Measurements from ENCODE around the gene CADPS2. TPM values are rescaled to one million over a fixed set of nuclear protein-coding genes. Genes with fewer than 3 reads are reported as not detected.
A peak's percentile ranks its signal among the peaks of the same experiment; 100 is the strongest.

CADPS2 gene
- total and polyA plus RNA-seq, 7 donors, result 1.5 to 3.6 (median 2.1) TPM

DNA sequence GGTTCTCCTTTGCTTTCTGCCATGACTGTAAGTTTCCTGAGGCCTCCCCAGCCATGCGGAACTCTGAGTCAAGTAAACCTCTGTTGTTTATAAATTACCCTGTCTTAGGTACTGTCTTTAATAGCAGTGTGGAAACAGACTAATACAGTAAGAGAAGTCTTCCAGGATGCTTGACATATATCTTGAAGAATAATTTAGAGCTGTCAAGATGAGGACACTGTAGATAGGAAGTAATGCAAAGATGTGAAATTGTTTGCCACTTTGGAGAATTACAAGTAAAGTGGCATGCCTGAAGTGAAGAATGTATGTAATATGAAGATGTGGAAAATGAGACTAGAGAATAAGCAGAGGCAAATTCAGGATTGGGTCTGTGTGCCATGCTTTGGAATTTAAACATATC lies 2.9 kb upstream of the CADPS2 start:
- TF ChIP-seq, protein P1, sequence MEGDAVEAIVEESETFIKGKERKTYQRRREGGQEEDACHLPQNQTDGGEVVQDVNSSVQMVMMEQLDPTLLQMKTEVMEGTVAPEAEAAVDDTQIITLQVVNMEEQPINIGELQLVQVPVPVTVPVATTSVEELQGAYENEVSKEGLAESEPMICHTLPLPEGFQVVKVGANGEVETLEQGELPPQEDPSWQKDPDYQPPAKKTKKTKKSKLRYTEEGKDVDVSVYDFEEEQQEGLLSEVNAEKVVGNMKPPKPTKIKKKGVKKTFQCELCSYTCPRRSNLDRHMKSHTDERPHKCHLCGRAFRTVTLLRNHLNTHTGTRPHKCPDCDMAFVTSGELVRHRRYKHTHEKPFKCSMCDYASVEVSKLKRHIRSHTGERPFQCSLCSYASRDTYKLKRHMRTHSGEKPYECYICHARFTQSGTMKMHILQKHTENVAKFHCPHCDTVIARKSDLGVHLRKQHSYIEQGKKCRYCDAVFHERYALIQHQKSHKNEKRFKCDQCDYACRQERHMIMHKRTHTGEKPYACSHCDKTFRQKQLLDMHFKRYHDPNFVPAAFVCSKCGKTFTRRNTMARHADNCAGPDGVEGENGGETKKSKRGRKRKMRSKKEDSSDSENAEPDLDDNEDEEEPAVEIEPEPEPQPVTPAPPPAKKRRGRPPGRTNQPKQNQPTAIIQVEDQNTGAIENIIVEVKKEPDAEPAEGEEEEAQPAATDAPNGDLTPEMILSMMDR (IDR thresholded peaks at IDR 0.05), result no peak
- Histone ChIP-seq H3K4me3 (no peak overlapping the region), H3K9me3 (no peaks in the 10 kb centered on the region), H3K27ac (no peak overlapping the region), H3K36me3 (ENCODE audit: insufficient read depth in 1 of 2, low read depth in 1 of 2) (no peaks in the 10 kb centered on the region), H3K27me3 (ENCODE audit: insufficient read depth in 3 of 3, low read length in 2 of 3) (peaks cover 0 to 32% (median 0%) of the 10 kb centered on the region in 3 donors), H3K4me1 (peaks cover 4% of the 10 kb centered on the region)
- DNase-seq (no peak), ATAC-seq (no peak)
- intact Hi-C loops (cut with DNase I), result loop anchor here in 1 of 2 donors (5.0 kb wide), 1 partner anchor 263 kb away; no protein-coding TSS in a partner anchor
- WGBS, 3 donors, result 93 to 97% (median 96%) methylated on average over 1 of the region's 1 CpG

DNA sequence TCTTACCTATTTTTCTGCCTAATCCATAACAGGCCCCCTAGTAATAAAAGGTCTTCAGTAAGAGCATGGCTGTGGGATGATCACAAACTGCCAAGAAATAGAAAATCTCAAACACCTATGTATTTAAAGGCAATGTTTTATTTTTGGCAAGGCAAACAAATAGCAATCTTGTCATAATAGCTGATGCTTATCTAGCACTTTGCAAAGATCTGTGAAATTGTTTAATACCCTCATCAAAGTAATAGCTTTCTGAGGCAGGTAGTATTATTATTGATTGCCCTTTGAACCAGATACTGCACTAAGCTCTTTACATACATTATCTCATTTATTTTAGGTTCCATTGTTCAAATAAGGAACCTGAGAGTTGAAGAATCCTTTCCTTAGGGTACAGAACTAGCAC lies 1.6 kb upstream of the CADPS2 start:
- TF ChIP-seq, protein P1 (IDR thresholded peaks at IDR 0.05), result no peak
- peaks cover 4% of the 10 kb centered on the region for H3K4me1 ChIP-seq
- peaks cover 0 to 32% (median 0%) of the 10 kb centered on the region in 3 donors for H3K27me3 ChIP-seq (ENCODE audit: insufficient read depth in 3 of 3, low read length in 2 of 3)
- no peak overlapping the region for H3K4me3 ChIP-seq
- DNase-seq (no peak), ATAC-seq (no peak)
- intact Hi-C loops (cut with DNase I), result loop anchor here in 1 of 2 donors (5.0 kb wide), 1 partner anchor 264 kb away; no protein-coding TSS in a partner anchor
- no peaks in the 10 kb centered on the region for H3K9me3 ChIP-seq
- no peaks in the 10 kb centered on the region for H3K36me3 ChIP-seq (ENCODE audit: insufficient read depth in 1 of 2, low read depth in 1 of 2)
- no peak overlapping the region for H3K27ac ChIP-seq

DNA sequence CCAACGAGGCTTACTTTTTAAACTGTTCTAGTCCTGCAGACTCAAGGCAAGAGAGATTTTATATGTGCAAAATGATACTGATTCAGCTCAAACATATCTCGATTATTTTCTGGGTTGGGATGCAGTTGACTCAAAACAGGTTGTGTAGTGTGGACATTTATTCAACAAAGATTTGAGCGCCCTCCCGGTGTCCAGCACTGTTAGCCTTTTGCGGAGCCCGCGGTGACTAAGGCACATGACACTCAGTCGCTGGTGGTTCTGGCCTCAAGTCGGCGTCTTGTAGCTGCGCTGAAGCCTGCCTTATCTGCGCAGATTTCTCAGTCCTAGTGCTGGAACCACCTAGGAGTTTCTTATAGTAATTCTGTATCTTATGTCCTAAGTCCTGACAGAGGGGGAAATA lies 938 bp upstream of the CADPS2 start:
- peak; percentile 54 to 61 for DNase-seq
- Histone ChIP-seq H3K4me1 (peaks cover 4% of the 10 kb centered on the region), H3K9me3 (no peaks in the 10 kb centered on the region), H3K27ac (no peak overlapping the region), H3K36me3 (ENCODE audit: insufficient read depth in 1 of 2, low read depth in 1 of 2) (no peaks in the 10 kb centered on the region), H3K4me3 (peak overlapping the region; percentile 85), H3K27me3 (ENCODE audit: insufficient read depth in 3 of 3, low read length in 2 of 3) (peaks cover 0 to 32% (median 0%) of the 10 kb centered on the region in 3 donors)
- WGBS, 3 donors, result 1 to 2% (median 1%) methylated on average over 12 of the region's 12 CpGs
- ATAC-seq, result peak; percentile 54 to 82 (median 74)
- TF ChIP-seq, protein P1 (IDR thresholded peaks at IDR 0.05), result no peak
- intact Hi-C loops (cut with DNase I), result loop anchor here in 1 of 2 donors (5.0 kb wide), 1 partner anchor 265 kb away; no protein-coding TSS in a partner anchor

DNA sequence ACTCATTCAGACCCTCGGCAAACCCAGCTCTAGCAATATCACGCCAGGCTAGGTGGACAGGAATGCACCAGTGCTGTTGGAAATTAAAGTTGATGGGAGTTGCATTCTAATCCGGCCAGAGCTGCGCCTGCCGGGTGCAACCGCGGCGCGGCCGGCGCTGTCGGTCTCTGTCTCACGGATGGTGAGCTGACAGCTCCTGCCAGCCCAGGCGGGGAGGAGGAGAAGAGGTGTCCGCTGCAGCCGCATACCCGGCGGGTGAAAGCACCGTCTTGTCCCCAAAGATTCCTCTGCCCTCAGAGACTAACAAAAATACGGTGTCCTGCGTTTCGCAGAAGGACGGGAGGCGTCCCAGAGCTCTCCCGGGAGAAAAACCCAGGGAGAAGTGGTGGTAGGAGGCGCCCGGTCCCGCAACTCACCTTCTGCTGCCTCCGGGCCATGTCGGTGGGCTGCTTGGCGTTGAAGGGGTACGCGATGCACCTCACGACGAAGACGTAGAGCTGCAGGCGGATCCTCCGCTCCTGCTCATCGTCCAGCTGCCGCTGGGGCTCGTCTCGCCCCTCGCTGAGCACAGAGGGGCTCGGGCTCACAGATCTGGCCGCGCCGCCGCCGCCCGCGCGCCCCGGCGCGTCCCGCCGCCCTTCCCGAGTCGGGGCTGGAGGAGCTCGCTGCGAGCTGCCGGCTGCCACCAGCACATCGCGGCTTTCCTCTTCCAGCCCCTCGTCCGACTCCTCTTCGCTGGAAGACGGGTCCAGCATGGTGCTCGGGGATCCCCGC lies 490 bp downstream of the CADPS2 start:
- DNase-seq (peak; percentile 42 to 63), ATAC-seq (peak; percentile 35 to 54 (median 47))
- TF ChIP-seq, protein P1 (IDR thresholded peaks at IDR 0.05), result no peak
- Histone ChIP-seq H3K4me3 (peak overlapping the region; percentile 85), H3K36me3 (ENCODE audit: insufficient read depth in 1 of 2, low read depth in 1 of 2) (no peaks in the 10 kb centered on the region), H3K9me3 (no peaks in the 10 kb centered on the region), H3K27ac (peak overlapping the region; percentile 73), H3K27me3 (ENCODE audit: insufficient read depth in 3 of 3, low read length in 2 of 3) (peaks cover 0 to 32% (median 0%) of the 10 kb centered on the region in 3 donors), H3K4me1 (peaks cover 4% of the 10 kb centered on the region)
- intact Hi-C loops (cut with DNase I), result loop anchor here in 1 of 2 donors (2.0 to 5.0 kb wide), 2 partner anchors 83 to 267 kb away; no protein-coding TSS in a partner anchor
- 1% methylated on average over 58 to 70 of the region's 70 CpGs for WGBS, 3 donors

All from psoas muscle (tissue), 8 donors.